ENCODE data around the gene HTR1D. TPM values are rescaled to one million over a fixed set of nuclear protein-coding genes. Genes with fewer than 3 reads are reported as not detected.
A peak's percentile ranks its signal among the peaks of the same experiment; 100 is the strongest.

Gene HTR1D
- total RNA-seq, 4 donors from 2014 or later: not detected

- Histone ChIP-seq H3K4me1 (peaks cover 0 to 12% of the 10 kb centered on the region in 2 donors), H3K27ac (no peak overlapping the region), H3K9me3 (no peaks in the 10 kb centered on the region), H3K4me3 (replicated peaks in 1 of 3) (no peak overlapping the region), H3K36me3 (no peaks in the 10 kb centered on the region), H3K27me3 (no peaks in the 10 kb centered on the region)
- TF ChIP-seq POLR2A (IDR thresholded peaks at IDR 0.05) (no peak), CTCF (IDR thresholded peaks at IDR 0.05) (no peak)
- 62 to 68% methylated on average over 1 of the region's 1 CpG for WGBS, 2 donors
- no peak for DNase-seq
- intact Hi-C loops (cut with DNase I): no loop called here
Measured at GRCh38 chr1:23174426-23175110, 42.7 kb downstream of the HTR1D start.

GRCh38 chr1:23171181-23171755, 46.0 kb downstream of the HTR1D start:
- TF ChIP-seq CTCF (IDR thresholded peaks at IDR 0.05): no peak
- TF ChIP-seq POLR2A (IDR thresholded peaks at IDR 0.05): no peak
- Histone ChIP-seq H3K27ac (no peak overlapping the region), H3K4me1 (peaks cover 9 to 15% of the 10 kb centered on the region in 2 donors), H3K9me3 (no peaks in the 10 kb centered on the region), H3K4me3 (replicated peaks in 1 of 3) (no peak overlapping the region), H3K36me3 (no peaks in the 10 kb centered on the region), H3K27me3 (no peaks in the 10 kb centered on the region)
- no peak for DNase-seq
- intact Hi-C loops (cut with DNase I): no loop called here
- WGBS, 2 donors: 56 to 70% methylated on average over 4 of the region's 4 CpGs

- Histone ChIP-seq H3K27ac (peak overlapping the region; percentile 60 to 92 (median 80)), H3K4me3 (replicated peaks in 1 of 3) (no peak overlapping the region), H3K9me3 (no peaks in the 10 kb centered on the region), H3K4me1 (peaks cover 9 to 21% of the 10 kb centered on the region in 2 donors), H3K27me3 (no peaks in the 10 kb centered on the region), H3K36me3 (no peaks in the 10 kb centered on the region)
- WGBS, 2 donors: 56 to 62% methylated on average over 4 to 5 of the region's 5 CpGs
- TF ChIP-seq CTCF (IDR thresholded peaks at IDR 0.05) (no peak), POLR2A (IDR thresholded peaks at IDR 0.05) (no peak)
- peak; percentile 28 to 42 for DNase-seq
- intact Hi-C loops (cut with DNase I): no loop called here
Measured at GRCh38 chr1:23169727-23170335, 47.5 kb downstream of the HTR1D start.

- intact Hi-C loops (cut with DNase I): no loop called here
- DNase-seq: no peak
- TF ChIP-seq POLR2A (IDR thresholded peaks at IDR 0.05): no peak
- no peak for TF ChIP-seq CTCF (IDR thresholded peaks at IDR 0.05)
- H3K4me3 ChIP-seq (replicated peaks in 1 of 3): peak overlapping the region in 1 of 3 donors; percentile 98
- H3K27ac ChIP-seq: peak overlapping the region; percentile 60 to 92 (median 80)
- H3K9me3 ChIP-seq: no peaks in the 10 kb centered on the region
- WGBS, 2 donors: 60 to 63% methylated on average over 14 of the region's 14 CpGs
- no peaks in the 10 kb centered on the region for H3K36me3 ChIP-seq
- peaks cover 9 to 27% of the 10 kb centered on the region in 2 donors for H3K4me1 ChIP-seq
- H3K27me3 ChIP-seq: no peaks in the 10 kb centered on the region
Measured at GRCh38 chr1:23169195-23169575, 48.1 kb downstream of the HTR1D start.

All from thyroid gland (tissue), 4 donors.